Astrocyte of the spinal cord (primary cell): ENCODE measurements around the gene TAS2R20.
"Not testable (repeated sequence)": the region's sequence is repeated elsewhere in the genome, so short reads cannot be mapped to it uniquely, and the experiment has no call there.

ENCODE experiments used
- DNase-seq: peaks from one replicate; pipeline ENCODE4 v3.0.0; 2011; ENCODE audit warnings: low read depth, low spot score
- H3K4me3 ChIP-seq: 2 replicates; pipeline ENCODE4 v1.5.1; 2011; ENCODE audit warnings: low read depth, mild to moderate bottlenecking, low read length, moderate library complexity
- CTCF ChIP-seq: IDR thresholded peaks from 2 replicates; pipeline ENCODE4 v1.5.1; 2012; ENCODE audit warnings: low read depth, mild to moderate bottlenecking, low read length, inconsistent platforms
- in situ Hi-C: cut with HindIII; loops from 2 replicates; pipeline ENCODE4 v1.10.0; 2017; ENCODE audit warnings: low sequenced_read_pairs

The TAS2R20 gene

DNA sequence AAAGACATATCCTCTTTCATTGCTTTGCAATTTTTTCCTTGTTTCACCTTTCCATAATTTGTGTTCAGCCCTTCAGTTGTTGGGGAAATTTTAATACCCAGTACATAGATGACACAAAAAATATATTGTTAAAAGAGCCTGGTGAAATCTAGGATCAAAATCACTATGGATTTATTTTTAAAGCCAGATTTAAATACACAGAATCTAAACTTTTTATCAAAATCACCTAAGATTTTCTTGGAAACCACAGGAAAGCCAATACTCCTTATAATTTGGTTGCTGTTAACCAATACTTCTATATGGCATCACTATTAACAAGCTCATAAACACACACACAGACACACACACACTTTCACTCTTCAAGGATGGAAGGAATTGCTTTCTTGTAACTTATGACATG is at the start of gene TAS2R20:
Gene TAS2R20 (minus strand): TSS at position 101 of the 400 bp plus-strand sequence. CDS start 429 bp downstream, outside the sequence.
- DNase-seq, result no peak
- in situ Hi-C loops, result no loop called here
- no peak within 1 kb of the TSS for H3K4me3 ChIP-seq
- TF ChIP-seq CTCF, result no peak

- in situ Hi-C loops, DNase-seq, H3K4me3 ChIP-seq: not testable (repeated sequence)
Observed at GRCh38 chr12:11041366-11041765, 43.3 kb upstream of the TAS2R20 start.

GRCh38 chr12:11040162-11040561 is 42.1 kb upstream of the TAS2R20 start:
- in situ Hi-C loops, result no loop called here

DNA sequence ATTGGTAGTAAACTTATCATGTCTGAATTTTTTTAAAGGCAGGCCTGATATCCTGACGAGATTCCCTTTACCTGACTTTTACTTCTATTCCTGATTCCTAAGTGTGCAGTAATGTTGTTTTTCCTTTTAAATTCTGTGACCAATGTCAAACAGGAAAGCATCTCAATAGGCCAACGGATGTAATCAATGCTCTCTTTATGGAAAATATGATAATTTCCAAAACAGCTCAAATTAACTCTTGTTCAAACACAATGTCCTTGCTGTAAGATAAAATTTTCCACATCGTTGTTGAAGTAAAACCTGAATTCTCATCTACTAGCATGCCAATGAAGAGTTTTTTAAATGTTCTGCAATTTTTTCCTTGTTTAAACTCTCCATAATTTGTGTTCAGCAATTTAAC is 41.1 kb upstream of the TAS2R20 start:
- no peak for DNase-seq

More at GRCh38 chr12:11040162-11040561, 42.1 kb upstream of the TAS2R20 start:
- no peak overlapping the region for H3K4me3 ChIP-seq
- TF ChIP-seq CTCF, result no peak
- no peak for DNase-seq

DNA sequence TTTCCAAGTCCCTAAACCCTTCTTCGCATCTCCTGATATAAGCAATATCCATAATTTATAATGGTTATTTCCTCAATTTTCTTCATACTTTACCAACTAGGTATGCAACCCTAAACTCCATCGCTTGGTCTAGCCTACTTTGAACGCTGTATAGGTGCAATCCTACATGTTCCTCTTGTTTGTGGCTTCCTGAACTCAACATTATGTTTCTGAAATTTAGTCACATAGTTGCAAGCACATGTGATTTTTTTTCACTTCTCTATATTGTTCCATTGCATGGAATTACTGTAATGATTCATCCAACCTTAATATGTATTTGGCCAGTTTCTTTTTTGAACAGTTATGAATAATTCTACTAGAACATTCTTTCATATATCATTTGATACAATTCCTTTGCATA is 35.9 kb upstream of the TAS2R20 start:
- DNase-seq, H3K4me3 ChIP-seq, in situ Hi-C loops: not testable (repeated sequence)

More for the DNA sequence above, 41.1 kb upstream of the TAS2R20 start:
- no peak overlapping the region for H3K4me3 ChIP-seq
- TF ChIP-seq CTCF, result no peak
- in situ Hi-C loops, result no loop called here

DNA sequence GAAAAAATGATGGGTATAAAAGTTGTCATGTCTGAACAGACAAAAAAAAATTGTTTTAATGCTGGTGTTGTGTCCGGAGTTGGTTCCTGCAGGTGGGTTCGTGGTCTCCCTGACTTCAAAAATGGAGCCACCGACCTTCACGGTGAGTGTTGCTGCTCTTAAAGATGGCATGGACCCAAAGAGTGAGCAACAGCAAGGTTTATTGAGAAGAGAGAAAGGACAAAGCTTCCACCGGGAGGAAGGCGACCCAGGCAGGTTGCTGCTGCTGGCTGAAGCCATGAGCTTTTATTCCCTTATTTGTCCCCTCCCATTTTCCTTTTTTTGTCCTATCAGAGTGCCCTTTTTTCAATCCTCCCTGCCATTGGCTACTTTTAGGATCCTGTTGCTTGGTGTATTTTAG is 33.2 kb upstream of the TAS2R20 start, which contains the start of gene TAS2R31:
Gene TAS2R31 (minus strand): TSS at position 101 of the 400 bp plus-strand sequence. CDS start 72 bp downstream, at position 29.
- no peak for DNase-seq
- no peak within 1 kb of the TSS for H3K4me3 ChIP-seq
- no peak for TF ChIP-seq CTCF
- in situ Hi-C loops, result no loop called here

- no peak overlapping the region for H3K4me3 ChIP-seq
- in situ Hi-C loops, result no loop called here
- DNase-seq, result no peak
- no peak for TF ChIP-seq CTCF
Observed at GRCh38 chr12:11026118-11026517, 28.0 kb upstream of the TAS2R20 start.

DNA sequence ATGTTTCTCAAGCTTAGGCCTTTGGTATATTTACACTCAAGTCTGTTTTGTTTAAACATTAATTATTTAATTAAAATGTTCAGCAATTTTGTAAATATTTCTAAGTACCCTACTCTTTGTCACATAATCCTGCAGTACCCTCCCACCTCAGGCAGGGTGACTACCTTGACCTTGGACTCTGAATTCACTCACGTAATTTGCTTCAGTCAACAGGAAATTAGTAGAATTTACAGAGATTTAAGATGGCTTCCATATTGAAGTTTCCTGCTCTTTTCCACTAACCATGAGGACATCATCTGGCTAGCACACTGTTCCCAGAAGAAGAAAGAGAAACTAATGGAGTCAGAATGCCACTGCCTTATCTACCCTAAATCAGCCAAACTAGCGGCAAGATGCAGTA is 25.3 kb upstream of the TAS2R20 start:
- TF ChIP-seq CTCF, result no peak
- DNase-seq, result no peak
- no peak overlapping the region for H3K4me3 ChIP-seq
- in situ Hi-C loops, result no loop called here
